ENCODE measurements around the gene G6PC2.
"Not testable (repeated sequence)": the region's sequence is repeated elsewhere in the genome, so short reads cannot be mapped to it uniquely, and the experiment has no call there.

The G6PC2 gene

DNA sequence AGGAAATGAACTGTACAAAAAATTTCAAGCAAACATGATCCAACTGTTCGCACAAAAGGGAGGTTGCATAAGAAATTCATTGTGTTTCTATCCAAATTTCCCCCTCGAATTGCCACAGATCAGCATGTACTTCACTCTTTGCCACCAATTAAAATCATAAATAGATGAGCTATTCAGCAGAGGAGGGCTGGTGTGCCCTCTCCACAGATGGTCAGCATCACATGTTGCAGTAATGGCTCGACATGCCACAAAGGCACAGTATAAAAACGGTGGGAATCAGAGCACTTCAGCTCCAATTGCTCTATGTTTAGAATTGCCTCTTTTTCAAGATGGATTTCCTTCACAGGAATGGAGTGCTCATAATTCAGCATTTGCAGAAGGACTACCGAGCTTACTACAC is at the start of gene G6PC2:
TSS of gene G6PC2 (plus strand) at position 289 of the 400 bp plus-strand sequence. CDS start at position 330, 41 bp downstream.
- no peak for DNase-seq

GRCh38 chr2:168851674-168852320 is 49.3 kb upstream of the G6PC2 start:
- DNase-seq = no peak

GRCh38 chr2:168852481-168852880 is 48.6 kb upstream of the G6PC2 start:
- no peak for DNase-seq

- DNase-seq = no peak
Measured at GRCh38 chr2:168853471-168853870, 47.6 kb upstream of the G6PC2 start.

GRCh38 chr2:168854651-168855050 is 46.4 kb upstream of the G6PC2 start:
- DNase-seq = no peak

- no peak for DNase-seq
Measured at GRCh38 chr2:168855601-168856000, 45.5 kb upstream of the G6PC2 start.

- DNase-seq = no peak
Measured at GRCh38 chr2:168858146-168858545, 42.9 kb upstream of the G6PC2 start.

GRCh38 chr2:168867164-168867563 is 33.9 kb upstream of the G6PC2 start:
- not testable (repeated sequence) for DNase-seq

DNA sequence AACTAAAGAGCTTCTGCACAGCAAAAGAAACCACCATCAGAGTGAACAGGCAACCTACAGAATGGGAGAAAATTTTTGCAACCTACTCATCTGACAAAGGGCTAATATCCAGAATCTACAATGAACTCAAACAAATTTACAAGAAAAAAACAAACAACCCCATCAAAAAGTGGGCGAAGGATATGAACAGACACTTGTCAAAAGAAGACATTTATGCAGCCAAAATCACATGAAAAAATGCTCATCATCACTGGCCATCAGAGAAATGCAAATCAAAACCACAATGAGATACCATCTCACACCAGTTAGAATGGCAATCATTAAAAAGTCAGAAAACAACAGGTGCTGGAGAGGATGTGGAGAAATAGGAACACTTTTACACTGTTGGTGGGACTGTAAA is 30.7 kb upstream of the G6PC2 start:
- DNase-seq = not testable (repeated sequence)

- DNase-seq = not testable (repeated sequence)
Measured at GRCh38 chr2:168870824-168871223, 30.3 kb upstream of the G6PC2 start.

DNA sequence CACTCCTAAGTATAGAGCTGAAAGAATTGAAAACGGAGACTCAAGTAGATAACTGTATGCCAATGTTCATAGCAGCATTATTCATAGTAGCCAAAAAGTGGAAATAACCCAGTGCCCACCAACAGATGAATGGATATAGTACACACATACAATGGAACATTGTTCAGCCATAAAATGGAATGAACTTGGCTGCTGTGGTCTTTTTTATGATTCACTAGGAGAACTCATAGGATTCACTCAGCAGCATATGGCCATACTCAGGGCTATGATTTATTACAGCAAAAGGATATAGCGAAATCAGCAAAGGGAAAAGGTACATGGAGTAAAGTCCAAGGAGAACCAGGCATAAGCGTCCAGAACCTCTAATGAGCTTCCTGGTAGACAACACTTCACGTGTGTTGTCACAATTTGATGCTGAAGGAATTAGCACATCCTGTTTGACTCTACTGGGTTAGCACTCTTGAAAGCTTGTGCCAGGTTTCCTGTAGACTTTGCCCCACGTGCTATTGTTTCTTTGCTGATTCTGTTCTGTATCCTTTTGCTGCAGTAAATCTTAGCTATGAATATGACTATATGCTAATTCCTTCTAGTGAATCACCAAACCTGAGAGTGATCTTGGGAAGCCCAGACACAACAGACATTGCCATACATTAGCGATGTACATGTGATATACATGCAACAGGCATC is 26.6 kb upstream of the G6PC2 start:
- no peak for DNase-seq

GRCh38 chr2:168882163-168882562 is 18.9 kb upstream of the G6PC2 start:
- not testable (repeated sequence) for DNase-seq

DNA sequence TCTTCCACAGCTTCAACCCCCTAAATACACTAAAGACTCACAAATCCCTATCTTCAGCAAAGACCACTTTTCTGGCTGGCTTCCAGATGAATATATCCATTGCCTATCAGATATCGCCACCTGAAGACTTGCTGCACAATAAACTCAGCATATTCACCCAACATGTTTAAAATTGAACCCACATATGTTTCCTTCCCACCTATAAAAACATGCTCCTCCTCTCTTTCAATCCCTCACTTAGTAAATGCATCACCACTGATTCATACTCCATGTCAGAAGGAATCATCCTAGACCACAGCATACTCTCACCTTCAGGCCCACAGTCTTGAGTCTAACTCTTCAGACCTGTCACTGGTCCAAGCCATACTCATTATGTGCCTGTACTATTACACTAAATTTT is 16.1 kb upstream of the G6PC2 start:
- DNase-seq = no peak

GRCh38 chr2:168889635-168890005 is 11.5 kb upstream of the G6PC2 start:
- DNase-seq = no peak

DNA sequence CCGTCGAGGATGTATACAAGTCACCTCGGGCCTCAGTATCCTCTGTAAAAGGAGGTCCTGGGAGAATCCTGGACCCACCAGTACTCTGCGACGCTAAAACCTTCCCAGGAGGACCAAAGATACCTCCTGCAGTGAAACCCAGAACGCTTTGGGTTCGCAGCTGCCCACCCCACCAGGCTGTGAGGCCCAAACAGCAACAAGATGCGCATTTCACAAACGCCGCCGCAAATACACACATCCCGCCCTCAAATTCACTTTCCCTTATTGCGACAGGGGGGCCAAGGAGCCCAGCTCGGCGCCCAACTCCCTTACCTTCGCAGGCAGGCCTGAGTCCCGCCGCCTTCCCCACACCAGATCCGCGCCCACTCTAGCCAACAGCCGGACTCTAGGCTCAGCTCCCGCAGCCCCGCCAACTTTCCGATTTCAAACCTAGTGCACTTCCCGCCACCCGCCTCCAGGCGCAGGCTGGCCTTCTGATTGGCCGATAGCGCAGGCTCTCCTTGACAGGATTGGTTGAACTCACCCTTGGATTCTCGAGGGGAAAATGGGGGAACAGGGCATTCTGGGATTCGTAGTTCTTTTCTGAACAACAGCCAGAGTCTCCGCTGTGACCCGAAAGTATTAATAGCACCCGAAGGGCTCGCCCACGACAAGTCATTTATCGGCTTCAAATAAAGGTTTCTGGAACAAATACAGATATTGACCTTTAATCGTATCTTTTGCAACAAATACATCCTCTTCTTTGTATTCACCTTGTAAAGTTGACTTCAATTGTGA is 10.9 kb upstream of the G6PC2 start, which contains the start of gene SPC25:
TSS of gene SPC25 (minus strand) at position 425 of the 777 bp plus-strand sequence. CDS start 911 bp downstream, outside the sequence.
- DNase-seq = peak; percentile 94

DNA sequence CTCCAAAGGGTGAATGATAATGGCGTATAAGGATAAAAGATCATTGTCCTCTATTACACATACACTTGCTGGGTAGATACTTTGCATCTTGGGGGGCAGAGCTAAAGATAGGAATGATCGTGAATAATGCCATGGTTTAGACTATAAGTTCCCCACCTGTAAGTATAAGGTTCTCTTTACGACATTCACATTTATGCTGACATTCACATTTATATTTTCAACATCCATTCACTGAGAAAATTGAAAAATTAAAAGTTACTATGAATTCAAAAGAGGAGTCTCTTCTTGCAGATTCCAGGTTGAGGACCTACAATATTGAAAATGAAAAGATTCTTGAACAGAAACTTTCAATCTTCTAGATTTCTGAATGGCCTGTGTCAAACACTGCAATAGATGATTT is 8.8 kb upstream of the G6PC2 start:
- DNase-seq = no peak

DNA sequence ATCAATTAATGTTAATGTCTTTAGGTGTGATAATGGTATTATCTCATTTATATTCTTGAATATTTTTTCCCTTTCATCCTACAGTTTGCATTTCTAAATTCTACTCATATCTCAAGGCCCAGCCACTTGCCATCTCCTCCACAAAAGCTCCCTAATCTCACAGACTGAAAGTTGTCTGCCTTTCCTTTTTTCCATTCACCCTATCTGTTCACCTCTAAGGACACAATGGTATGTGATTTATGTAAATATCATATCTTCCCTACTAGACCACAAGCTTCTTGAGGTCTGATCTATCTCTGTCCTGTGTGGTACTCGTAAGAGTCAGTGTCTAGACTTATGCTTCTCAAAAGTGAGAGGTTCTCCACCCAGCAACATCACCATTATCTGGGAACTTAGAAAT is 7.0 kb upstream of the G6PC2 start:
- no peak for DNase-seq

DNA sequence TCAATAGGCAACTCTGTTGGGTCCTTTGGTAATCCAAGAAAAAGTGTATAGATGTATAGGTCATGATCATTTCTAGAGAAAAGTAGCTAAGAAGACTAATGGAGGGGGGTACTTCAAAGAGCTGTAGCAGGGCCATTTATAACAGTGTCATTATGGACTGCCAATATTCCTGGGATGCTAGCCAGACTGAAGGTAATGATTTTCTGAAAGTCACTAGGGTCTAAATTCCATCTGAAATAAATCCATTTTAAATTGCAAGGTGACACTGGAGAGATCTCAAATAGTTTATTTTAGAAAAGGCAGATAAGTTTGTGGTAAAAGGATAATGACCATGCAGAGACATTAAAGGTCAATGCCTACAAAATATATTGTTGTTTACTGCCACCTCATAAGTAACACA is 6.4 kb upstream of the G6PC2 start:
- no peak for DNase-seq

GRCh38 chr2:168895771-168896170 is 5.3 kb upstream of the G6PC2 start:
- DNase-seq = no peak

DNA sequence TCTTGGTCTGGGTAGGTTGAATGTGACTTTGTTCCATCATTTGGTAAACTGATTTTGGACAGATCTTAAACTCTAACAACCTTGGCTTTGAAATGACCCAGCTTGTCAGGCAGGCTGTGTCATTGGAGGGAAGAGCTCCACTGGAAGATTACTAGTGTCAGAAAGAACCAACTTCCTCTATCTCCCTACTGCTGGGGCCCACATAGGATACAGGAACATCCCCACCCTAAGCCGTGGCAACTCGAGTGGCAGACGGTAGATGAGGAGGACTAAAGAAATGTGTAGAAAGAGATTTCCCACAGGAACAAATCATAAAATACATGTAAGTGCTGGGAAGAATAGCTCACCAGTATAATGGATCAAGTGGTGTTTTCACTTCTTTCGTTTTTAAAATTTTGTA is 4.3 kb upstream of the G6PC2 start:
- DNase-seq = no peak

DNA sequence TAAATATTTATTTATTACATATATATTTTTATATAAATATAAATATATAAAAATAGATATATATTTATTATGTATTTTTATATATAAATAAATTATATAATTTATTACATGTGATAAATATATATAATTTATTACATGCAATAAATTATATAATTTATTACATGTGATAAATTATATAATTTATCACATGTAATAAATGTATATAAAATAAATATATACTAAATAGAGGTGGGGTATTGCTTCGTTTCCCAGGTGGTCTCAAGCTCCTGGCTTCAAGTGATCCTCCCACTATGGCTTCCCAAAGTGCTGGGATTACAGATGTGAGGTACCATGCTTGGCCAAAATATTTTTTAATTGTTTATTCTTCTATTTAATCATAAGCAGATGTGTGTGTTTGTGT is 3.6 kb upstream of the G6PC2 start:
- DNase-seq = no peak

DNA sequence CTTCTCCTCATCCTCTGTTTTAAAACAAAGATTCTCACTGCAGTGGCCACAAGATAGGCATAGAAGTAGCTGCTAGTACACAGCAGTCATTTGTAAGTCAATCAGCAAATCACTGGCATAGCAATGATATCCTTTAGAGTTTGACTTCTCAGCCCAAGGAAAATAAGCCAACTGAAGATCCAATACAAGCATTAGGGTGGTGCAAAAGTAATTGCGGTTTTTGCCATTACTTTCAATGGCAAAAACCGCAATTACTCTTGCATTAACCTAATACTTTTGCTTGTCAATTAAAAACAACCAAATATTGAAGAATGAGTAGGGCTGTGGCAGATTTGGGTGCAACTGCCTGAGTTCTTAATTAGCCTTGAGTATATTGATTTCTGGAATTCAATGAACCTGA is 2.8 kb downstream of the G6PC2 start:
- no peak for DNase-seq

DNA sequence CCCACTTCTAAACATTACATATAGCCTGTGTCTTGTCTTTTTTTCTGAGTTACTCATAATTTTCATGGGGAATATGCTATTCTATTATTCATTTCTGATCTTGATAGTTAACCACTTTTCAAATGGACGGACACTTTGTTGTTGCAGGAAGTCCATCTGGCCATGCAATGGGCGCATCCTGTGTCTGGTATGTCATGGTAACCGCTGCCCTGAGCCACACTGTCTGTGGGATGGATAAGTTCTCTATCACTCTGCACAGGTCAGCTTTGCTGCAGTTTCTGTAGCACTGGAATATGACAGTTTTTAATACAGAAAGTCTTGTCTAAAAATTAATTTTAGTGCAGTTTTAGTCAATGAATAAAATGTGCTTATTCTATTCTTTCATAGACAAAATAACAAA is 3.3 kb downstream of the G6PC2 start:
- no peak for DNase-seq
